CD4-positive, alpha-beta T cell treated with Interferon gamma for 1 hour (primary cell): Measurements from ENCODE around the gene OR4C46.
"Not testable (repeated sequence)": the region's sequence is repeated elsewhere in the genome, so short reads cannot be mapped to it uniquely, and the experiment has no call there.

Source experiments
- DNase-seq: peaks from one replicate; pipeline ENCODE4 v3.0.0-alpha.2; 2020

The OR4C46 gene

GRCh38 chr11:54603898-54604297 is at the start of gene OR4C46:
Gene OR4C46, minus strand, starts transcription at chr11:54603998. Its CDS starts 0 bp downstream, at chr11:54603998.
- DNase-seq = no peak

- not testable (repeated sequence) for DNase-seq
These were observed 41.8 kb upstream of the OR4C46 start for GRCh38 chr11:54645606-54646005.

GRCh38 chr11:54561439-54561838 is 42.4 kb downstream of the OR4C46 start:
- not testable (repeated sequence) for DNase-seq

- DNase-seq = no peak
These were observed 44.9 kb downstream of the OR4C46 start for GRCh38 chr11:54558919-54559318.

GRCh38 chr11:54558407-54558806 is 45.4 kb downstream of the OR4C46 start:
- no peak for DNase-seq
